AG09309 (cell line): ENCODE results near the gene KRTAP5-8.
"Not testable (repeated sequence)": the region's sequence is repeated elsewhere in the genome, so short reads cannot be mapped to it uniquely, and the experiment has no call there.

ENCODE experiments used
- DNase-seq: peaks from one replicate; pipeline ENCODE4 v3.0.0-alpha.2; 2010; ENCODE audit warnings: low read depth
- H3K4me3 ChIP-seq: 2 replicates; pipeline ENCODE4 v1.5.1; 2011; ENCODE audit warnings: mild to moderate bottlenecking, low read depth, low read length, moderate library complexity; ENCODE audit not compliant: control insufficient read depth
- TF ChIP-seq, protein P1 (sequence below): IDR thresholded peaks from 2 replicates; pipeline ENCODE4 v1.5.1; 2011; ENCODE audit warnings: mild to moderate bottlenecking, low read depth, low read length, inconsistent platforms; ENCODE audit not compliant: insufficient read depth, control insufficient read depth; ENCODE audit errors: missing control alignments

The KRTAP5-8 gene

DNA sequence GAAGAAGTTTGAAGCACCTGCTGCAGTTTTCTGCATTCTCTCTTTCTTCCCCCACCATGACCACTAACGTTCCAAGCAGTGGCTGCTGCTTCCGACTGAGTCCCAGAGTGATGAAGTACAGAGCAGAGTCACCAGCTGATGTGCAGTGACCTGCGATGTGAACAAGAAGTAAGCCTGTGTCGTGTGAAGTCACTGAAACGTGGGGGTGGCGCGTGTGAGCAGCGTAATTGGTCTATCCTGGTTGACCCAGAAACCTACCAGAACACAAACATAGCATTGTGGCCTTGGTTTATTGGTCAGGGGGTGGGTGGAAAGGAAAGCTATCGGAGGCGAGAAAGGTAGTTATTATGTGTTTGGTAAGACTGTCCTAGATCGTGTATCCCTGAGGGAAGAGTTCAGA is 7.2 kb upstream of the KRTAP5-8 start:
- TF ChIP-seq, protein P1, sequence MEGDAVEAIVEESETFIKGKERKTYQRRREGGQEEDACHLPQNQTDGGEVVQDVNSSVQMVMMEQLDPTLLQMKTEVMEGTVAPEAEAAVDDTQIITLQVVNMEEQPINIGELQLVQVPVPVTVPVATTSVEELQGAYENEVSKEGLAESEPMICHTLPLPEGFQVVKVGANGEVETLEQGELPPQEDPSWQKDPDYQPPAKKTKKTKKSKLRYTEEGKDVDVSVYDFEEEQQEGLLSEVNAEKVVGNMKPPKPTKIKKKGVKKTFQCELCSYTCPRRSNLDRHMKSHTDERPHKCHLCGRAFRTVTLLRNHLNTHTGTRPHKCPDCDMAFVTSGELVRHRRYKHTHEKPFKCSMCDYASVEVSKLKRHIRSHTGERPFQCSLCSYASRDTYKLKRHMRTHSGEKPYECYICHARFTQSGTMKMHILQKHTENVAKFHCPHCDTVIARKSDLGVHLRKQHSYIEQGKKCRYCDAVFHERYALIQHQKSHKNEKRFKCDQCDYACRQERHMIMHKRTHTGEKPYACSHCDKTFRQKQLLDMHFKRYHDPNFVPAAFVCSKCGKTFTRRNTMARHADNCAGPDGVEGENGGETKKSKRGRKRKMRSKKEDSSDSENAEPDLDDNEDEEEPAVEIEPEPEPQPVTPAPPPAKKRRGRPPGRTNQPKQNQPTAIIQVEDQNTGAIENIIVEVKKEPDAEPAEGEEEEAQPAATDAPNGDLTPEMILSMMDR = no peak
- no peak for DNase-seq

DNA sequence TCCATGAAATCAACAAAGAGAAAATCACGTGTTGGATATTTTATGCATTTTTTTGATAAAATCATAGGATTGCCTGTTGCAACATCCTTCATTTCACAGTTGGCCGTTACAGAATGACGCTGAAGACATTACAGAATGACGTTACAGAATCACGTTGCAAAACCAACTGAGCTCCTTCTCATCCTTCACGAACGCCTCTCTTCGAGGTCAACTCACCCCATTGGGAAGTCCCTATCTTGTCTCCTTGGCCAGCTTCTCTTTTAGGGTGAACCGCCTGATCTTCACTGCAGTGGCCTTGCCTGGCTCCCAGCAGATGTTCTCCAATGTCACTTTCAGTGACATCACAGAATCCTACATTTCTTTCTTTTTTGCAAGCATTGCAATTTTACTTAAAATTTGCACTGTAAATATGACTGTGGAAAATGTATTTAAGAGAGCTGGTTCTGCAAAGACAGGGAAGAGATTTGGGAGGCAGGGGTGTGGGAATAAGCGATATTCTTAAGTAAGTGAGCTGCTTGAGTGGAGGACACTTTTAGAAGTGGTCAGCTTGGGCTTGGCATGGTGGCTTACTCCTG is 5.7 kb upstream of the KRTAP5-8 start:
- TF ChIP-seq, protein P1 = no peak
- no peak overlapping the region for H3K4me3 ChIP-seq
- DNase-seq = no peak

More for the DNA sequence above, 7.2 kb upstream of the KRTAP5-8 start:
- no peak overlapping the region for H3K4me3 ChIP-seq

DNA sequence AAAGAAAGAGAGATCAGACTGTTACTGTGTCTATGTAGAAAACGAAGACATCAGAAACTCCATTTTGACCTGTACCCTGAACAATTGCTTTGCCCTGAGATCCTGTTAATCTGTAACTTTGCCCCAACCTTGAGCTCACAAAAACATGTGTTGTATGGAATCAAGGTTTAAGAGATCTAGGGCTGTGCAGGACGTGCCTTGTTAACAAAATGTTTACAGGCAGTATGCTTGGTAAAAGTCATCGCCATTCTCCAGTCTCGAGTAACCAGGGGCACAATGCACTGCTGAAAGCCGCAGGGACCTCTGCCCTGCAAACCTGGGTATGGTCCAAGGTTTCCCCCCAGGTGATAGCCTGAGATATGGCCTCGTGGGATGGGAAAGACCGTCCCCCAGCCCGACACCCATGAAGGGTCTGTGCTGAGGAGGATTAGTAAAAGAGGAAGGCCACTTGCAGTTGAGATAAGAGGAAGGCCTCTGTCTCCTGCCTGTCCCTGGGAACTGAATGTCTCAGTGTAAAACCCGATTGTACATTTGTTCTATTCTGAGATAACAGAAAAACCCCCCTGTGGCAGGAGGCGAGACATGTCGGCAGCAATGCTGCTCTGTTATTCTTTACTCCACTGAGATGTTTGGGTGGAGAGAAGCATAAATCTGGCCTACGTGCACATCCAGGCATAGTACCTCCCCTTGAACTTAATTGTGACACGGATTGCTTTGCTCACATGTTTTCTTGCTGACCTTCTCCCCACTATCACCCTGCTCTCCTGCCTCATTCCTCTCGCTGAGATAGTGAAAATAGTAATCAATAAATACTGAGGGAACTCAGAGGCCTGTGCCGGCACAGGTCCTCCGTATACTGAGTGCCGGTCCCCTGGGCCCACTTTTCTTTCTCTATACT is 2.9 kb upstream of the KRTAP5-8 start:
- not testable (repeated sequence) for H3K4me3 ChIP-seq, DNase-seq

DNA sequence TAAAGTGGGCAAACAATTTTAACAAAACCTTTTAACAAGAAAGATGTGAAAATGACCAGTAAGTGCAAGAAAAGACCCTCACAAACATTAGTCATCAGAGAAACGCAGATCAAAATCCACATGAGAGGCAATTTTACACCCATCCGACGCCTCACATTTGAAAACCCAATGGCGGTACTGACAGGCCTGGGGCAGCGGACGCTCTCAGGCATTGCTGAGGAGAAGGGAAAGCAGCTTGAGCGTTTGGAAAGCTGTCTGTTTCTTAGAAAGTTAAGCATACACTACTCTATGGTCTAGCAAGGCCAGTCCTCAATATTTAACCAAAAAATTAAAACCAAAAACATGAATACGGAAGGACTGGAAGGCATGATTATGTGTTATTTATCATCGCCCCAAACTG is 2.0 kb upstream of the KRTAP5-8 start:
- TF ChIP-seq, protein P1 = no peak
- no peak overlapping the region for H3K4me3 ChIP-seq

DNA sequence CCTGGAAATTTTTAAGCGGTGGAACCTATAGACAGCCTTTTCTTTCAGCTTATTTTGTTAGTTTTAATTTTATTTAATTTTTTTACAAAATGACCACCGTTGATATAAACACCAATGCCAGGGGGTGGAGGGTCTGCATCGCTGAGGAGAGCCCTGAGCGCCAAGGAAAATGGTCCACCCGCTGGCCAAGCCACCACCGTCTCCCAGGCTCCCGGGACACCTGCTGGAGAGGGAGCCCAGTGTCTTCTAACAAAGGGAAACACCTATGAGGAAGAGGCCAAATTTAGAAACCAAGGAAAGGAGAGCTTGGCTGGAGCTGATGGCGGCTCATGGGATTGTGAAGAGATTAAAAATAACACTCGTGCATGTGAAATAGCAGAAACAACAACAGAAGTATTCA is 288 bp upstream of the KRTAP5-8 start:
- DNase-seq = no peak
- TF ChIP-seq, protein P1 = no peak
- no peak overlapping the region for H3K4me3 ChIP-seq

More for the DNA sequence above, 2.0 kb upstream of the KRTAP5-8 start:
- DNase-seq = no peak

DNA sequence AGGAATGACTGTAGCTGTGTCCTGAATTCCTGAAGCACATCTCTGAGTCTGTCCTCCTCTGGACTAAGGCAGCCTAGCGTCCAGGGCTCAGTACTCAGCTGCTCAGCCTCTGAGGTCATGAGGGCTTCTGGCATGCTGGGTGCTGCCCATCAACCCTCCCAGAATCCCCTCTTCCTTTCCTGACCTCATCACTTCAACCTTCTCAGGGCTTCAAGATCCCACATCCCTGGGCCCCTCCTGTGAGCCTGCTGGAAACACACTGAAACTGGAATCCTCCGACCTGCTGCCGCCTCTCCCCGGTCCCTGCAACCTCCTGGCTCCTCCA is 803 bp downstream of the KRTAP5-8 start:
- no peak overlapping the region for H3K4me3 ChIP-seq
- no peak for DNase-seq
- TF ChIP-seq, protein P1 = no peak

DNA sequence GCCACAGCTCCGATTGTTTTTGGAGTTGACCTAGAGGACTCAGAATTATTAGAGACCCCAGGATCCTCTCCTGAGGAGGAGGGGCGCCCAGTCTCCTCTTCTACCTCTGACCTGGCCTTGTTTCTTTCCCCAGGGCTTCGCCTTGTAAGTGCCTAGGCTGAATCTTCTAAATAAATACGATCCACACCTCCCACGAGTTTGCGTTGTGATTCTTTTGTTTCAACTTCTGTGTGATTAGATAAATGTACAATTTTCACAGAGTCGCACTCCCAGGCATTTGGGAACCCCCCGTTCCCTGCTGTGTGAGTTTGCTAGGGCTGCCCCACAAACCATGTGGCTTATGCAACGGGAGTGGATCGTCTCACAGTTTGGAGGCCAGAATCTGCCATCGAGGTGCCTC is 1.2 kb downstream of the KRTAP5-8 start:
- no peak for DNase-seq
- TF ChIP-seq, protein P1 = no peak
- no peak overlapping the region for H3K4me3 ChIP-seq

DNA sequence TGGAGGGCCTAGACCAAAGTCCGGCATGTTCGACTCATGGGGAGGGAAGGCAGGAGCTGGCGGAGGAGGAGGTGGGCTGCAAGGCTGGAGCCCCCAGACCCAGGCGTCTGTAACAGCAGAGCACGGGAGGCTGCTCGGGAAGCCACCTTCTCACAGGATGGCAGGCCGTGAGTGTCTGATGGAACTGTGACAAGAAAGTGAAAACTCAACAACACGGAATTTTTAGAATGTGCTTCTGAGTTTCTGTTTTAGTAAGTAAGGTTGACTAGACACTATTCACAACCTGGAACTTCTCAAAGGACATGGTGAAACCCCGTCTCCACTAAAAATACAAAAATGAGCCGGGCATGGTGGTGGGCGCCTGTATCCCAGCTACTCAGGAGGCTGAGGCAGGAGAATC is 2.1 kb downstream of the KRTAP5-8 start:
- DNase-seq, H3K4me3 ChIP-seq: not testable (repeated sequence)

DNA sequence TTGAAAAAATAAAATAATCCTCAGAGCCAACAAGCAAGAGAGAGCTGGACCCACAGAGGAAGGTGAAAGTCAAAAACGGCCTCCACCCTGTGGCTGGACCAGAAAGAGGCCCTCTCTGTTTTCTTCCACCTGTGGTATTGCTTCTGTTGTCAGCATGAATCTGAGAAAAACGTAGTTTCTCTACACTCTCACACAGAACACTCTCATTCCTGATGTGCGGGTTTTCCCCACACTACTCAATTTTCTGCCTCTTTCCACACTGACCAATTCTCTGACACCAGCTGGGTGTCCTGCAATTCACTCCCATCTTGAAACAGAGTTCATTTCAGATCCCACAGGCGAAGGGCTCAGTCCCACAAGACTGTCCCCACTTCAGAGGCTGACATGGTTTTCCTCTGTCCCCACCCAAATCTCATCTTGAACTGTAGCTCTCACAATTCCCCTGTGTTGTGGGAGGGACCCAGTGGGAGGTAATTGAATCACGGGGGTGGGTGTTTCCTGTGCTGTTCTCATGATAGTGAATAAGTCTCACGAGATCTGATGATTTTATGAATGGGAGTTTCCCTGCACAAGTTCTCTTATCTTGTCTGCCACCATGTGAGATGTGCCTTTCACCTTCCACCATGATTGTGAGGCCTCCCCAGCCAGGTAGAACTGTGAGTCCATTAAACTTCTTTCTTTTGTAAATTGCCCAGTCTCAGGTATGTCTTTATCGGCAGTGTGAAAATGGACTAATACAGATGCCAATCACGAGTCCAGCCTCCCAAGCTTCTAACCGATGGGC is 2.9 kb downstream of the KRTAP5-8 start:
- not testable (repeated sequence) for DNase-seq, H3K4me3 ChIP-seq
